ENCODE results near the gene MIS18A.

DNA sequence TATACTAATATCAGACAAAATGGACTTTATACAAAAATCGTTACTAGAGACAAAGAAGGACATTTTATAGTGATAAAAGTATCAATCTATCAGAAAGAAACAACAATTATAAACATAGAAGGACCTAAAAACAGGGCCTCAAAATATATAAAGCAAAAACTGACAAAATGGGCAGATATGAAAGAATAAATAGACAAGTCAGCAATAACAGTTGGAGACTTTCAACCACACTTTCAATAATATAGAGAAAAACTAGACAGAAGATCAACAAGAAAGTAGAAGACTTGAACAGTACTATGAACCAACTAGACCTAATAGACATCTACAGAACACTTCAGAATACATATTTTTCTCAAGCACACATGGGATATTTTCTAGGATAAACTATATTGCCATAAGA, 52.4 kb downstream of the MIS18A start:
- TF ChIP-seq YY1 (IDR thresholded peaks at IDR 0.05; ENCODE audit: low read depth, low read length) (no peak), CHD2 (IDR thresholded peaks at IDR 0.05; ENCODE audit: borderline replicate concordance, low read depth, low read length) (no peak), NRF1 (conservative IDR thresholded peaks at IDR 0.05; ENCODE audit: low read depth, low read length) (no peak), CTCF (IDR thresholded peaks at IDR 0.05 in 2 of 3, conservative IDR thresholded peaks at IDR 0.05 in 1 of 3; ENCODE audit: control insufficient read depth in 2 of 3, extremely low read depth in 1 of 3, insufficient read depth in 1 of 3, low read depth in 3 of 3, low read length in 3 of 3) (no peak), ZNF274 (IDR thresholded peaks at IDR 0.05; ENCODE audit: insufficient read depth, insufficient read length) (no peak), HDAC2 (IDR thresholded peaks at IDR 0.05) (no peak), EP300 (IDR thresholded peaks at IDR 0.05; ENCODE audit: borderline replicate concordance in 1 of 2, control insufficient read depth in 1 of 2, low read depth in 2 of 2, low read length in 2 of 2) (no peak), EZH2 (IDR thresholded peaks at IDR 0.05; ENCODE audit: borderline replicate concordance, control insufficient read depth, low read depth, low read length) (no peak)
- TF ChIP-seq, protein P1, sequence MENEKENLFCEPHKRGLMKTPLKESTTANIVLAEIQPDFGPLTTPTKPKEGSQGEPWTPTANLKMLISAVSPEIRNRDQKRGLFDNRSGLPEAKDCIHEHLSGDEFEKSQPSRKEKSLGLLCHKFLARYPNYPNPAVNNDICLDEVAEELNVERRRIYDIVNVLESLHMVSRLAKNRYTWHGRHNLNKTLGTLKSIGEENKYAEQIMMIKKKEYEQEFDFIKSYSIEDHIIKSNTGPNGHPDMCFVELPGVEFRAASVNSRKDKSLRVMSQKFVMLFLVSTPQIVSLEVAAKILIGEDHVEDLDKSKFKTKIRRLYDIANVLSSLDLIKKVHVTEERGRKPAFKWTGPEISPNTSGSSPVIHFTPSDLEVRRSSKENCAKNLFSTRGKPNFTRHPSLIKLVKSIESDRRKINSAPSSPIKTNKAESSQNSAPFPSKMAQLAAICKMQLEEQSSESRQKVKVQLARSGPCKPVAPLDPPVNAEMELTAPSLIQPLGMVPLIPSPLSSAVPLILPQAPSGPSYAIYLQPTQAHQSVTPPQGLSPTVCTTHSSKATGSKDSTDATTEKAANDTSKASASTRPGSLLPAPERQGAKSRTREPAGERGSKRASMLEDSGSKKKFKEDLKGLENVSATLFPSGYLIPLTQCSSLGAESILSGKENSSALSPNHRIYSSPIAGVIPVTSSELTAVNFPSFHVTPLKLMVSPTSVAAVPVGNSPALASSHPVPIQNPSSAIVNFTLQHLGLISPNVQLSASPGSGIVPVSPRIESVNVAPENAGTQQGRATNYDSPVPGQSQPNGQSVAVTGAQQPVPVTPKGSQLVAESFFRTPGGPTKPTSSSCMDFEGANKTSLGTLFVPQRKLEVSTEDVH (IDR thresholded peaks at IDR 0.05; ENCODE audit: low read depth, partially characterized antibody), result no peak
